OCI-LY1 (cell line): Measurements from ENCODE around the gene ULK4.

ENCODE experiments used
- H2AFZ ChIP-seq: fragments of 200-600 bp; sonication (generic), shearing (Covaris generic); 2 replicates; pipeline ENCODE4 v1.6.0; 2014; ENCODE audit warnings: antibody characterized with exemption, mild to moderate bottlenecking, low read length
- H3F3A ChIP-seq: fragments of 200-600 bp; sonication (generic), shearing (Covaris generic); 2 replicates; pipeline ENCODE4 v1.6.0; 2014; ENCODE audit warnings: mild to moderate bottlenecking, antibody characterized with exemption, low read length, moderate library complexity; ENCODE audit not compliant: insufficient read depth
- H3K27ac ChIP-seq: fragments of 200-600 bp; sonication (generic); 2 replicates; pipeline ENCODE4 v1.5.1; 2014; ENCODE audit warnings: low read length, mixed run types, mild to moderate bottlenecking, low read depth; ENCODE audit not compliant: poor library complexity, severe bottlenecking
- H3K27me3 ChIP-seq: fragments of 200-600 bp; sonication (generic); 2 replicates; pipeline ENCODE4 v1.6.0; 2014; ENCODE audit warnings: antibody characterized with exemption, mild to moderate bottlenecking, low read length, moderate library complexity; ENCODE audit not compliant: insufficient read depth
- H3K36me3 ChIP-seq: fragments of 200-600 bp; sonication (generic); 2 replicates; pipeline ENCODE4 v1.6.1; 2014; ENCODE audit warnings: mild to moderate bottlenecking, antibody characterized with exemption, low read length, moderate library complexity, mixed read lengths; ENCODE audit not compliant: insufficient read depth
- H3K4me1 ChIP-seq: fragments of 200-600 bp; sonication (generic); 2 replicates; pipeline ENCODE4 v1.5.1; 2014; ENCODE audit warnings: mild to moderate bottlenecking, low read length, moderate library complexity; ENCODE audit not compliant: insufficient read depth, severe bottlenecking
- H3K4me2 ChIP-seq: fragments of 200-600 bp; sonication (generic), shearing (Covaris generic); 2 replicates; pipeline ENCODE4 v1.6.1; 2014; ENCODE audit warnings: low read length
- H3K4me3 ChIP-seq: fragments of 200-600 bp; sonication (generic); 2 replicates; pipeline ENCODE4 v1.5.1; 2014; ENCODE audit warnings: low read length, low read depth, mild to moderate bottlenecking, mixed read lengths; ENCODE audit not compliant: poor library complexity, severe bottlenecking
- H3K79me2 ChIP-seq: fragments of 200-600 bp; shearing (Covaris generic); 2 replicates; pipeline ENCODE4 v1.6.1; 2016; ENCODE audit warnings: mixed run types, low read length, mixed read lengths; ENCODE audit not compliant: insufficient read depth
- H3K9ac ChIP-seq: fragments of 200-600 bp; sonication (generic), shearing (Covaris generic); 2 replicates; pipeline ENCODE4 v1.6.1; 2014; ENCODE audit warnings: mild to moderate bottlenecking, low read length, mixed read lengths
- H3K9me2 ChIP-seq: fragments of 200-600 bp; sonication (generic), shearing (Covaris generic); 2 replicates; pipeline ENCODE4 v1.6.1; 2014; ENCODE audit warnings: low read depth, mild to moderate bottlenecking, low read length, mixed read lengths
- H3K9me3 ChIP-seq: fragments of 200-600 bp; shearing (Covaris generic); 2 replicates; pipeline ENCODE4 v1.6.1; 2014; ENCODE audit warnings: low read length, mixed read lengths
- H4K20me1 ChIP-seq: fragments of 200-600 bp; sonication (generic), shearing (Covaris generic); 2 replicates; pipeline ENCODE4 v1.6.0; 2016; ENCODE audit warnings: mild to moderate bottlenecking, low read length; ENCODE audit not compliant: insufficient read depth
- CTCF ChIP-seq: fragments of 200-600 bp; sonication (generic), shearing (Covaris generic); IDR thresholded peaks from 2 replicates; pipeline ENCODE4 v1.5.1; 2017; ENCODE audit warnings: mild to moderate bottlenecking, antibody characterized with exemption, low read length, moderate library complexity, mixed read lengths
- EZH2 ChIP-seq: fragments of 200-600 bp; sonication (generic), shearing (Covaris generic); IDR thresholded peaks from 2 replicates; pipeline ENCODE4 v1.8.0; 2017; ENCODE audit warnings: borderline replicate concordance, mixed run types, mild to moderate bottlenecking, antibody characterized with exemption, low read length, moderate library complexity, mixed read lengths

The ULK4 gene

DNA sequence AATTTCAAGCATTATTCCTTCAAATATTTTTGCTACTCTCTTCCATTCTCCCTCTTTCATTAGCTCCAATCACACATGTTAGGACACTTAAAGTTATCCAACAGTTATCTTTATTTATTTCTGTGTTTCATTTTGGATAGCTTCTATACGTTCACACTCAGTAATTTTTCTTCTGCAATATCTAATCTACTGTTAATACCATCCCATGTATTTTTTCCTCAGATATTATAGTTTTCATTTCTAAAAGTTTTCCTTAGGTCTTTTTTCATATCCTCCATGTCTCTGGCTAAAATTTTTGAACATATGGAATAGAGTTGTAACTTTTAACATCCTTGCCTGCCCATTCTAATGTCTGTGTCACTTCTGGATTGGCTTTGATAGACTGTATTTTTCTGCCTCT is 689.2 kb downstream of the ULK4 start:
- Histone ChIP-seq H3K9me2 (no peaks in the 10 kb centered on the region), H3K27me3 (no peaks in the 10 kb centered on the region), H3K4me2 (no peak overlapping the region), H3K79me2 (no peaks in the 10 kb centered on the region), H3F3A (no peaks in the 10 kb centered on the region), H3K36me3 (no peaks in the 10 kb centered on the region), H3K4me3 (no peak overlapping the region), H3K9me3 (no peaks in the 10 kb centered on the region), H4K20me1 (no peaks in the 10 kb centered on the region), H3K27ac (no peak overlapping the region), H2AFZ (no peak overlapping the region), H3K9ac (no peak overlapping the region), H3K4me1 (no peaks in the 10 kb centered on the region)
- no peak for TF ChIP-seq EZH2
- TF ChIP-seq CTCF, result no peak

GRCh38 chr3:41267975-41268640 is 693.8 kb downstream of the ULK4 start:
- no peak overlapping the region for H3K27ac ChIP-seq
- TF ChIP-seq CTCF, result no peak
- TF ChIP-seq EZH2, result no peak
- H3K27me3 ChIP-seq, result no peaks in the 10 kb centered on the region
- H3K4me2 ChIP-seq, result no peak overlapping the region
- H3K9me3 ChIP-seq, result no peaks in the 10 kb centered on the region
- H2AFZ ChIP-seq, result no peak overlapping the region
- H3K4me3 ChIP-seq, result no peak overlapping the region
- H3K36me3 ChIP-seq, result no peaks in the 10 kb centered on the region
- no peaks in the 10 kb centered on the region for H3F3A ChIP-seq
- H3K79me2 ChIP-seq, result no peaks in the 10 kb centered on the region
- H3K9me2 ChIP-seq, result no peaks in the 10 kb centered on the region
- H3K4me1 ChIP-seq, result no peaks in the 10 kb centered on the region
- H3K9ac ChIP-seq, result no peak overlapping the region
- no peaks in the 10 kb centered on the region for H4K20me1 ChIP-seq

- no peak overlapping the region for H2AFZ ChIP-seq
- H3K4me3 ChIP-seq, result no peak overlapping the region
- no peaks in the 10 kb centered on the region for H3K9me2 ChIP-seq
- TF ChIP-seq EZH2 (no peak), CTCF (no peak)
- H3K79me2 ChIP-seq, result no peaks in the 10 kb centered on the region
- H3K36me3 ChIP-seq, result no peaks in the 10 kb centered on the region
- H3K9ac ChIP-seq, result no peak overlapping the region
- no peaks in the 10 kb centered on the region for H3K4me1 ChIP-seq
- no peaks in the 10 kb centered on the region for H3K9me3 ChIP-seq
- H3F3A ChIP-seq, result no peaks in the 10 kb centered on the region
- H4K20me1 ChIP-seq, result no peaks in the 10 kb centered on the region
- no peak overlapping the region for H3K4me2 ChIP-seq
- no peaks in the 10 kb centered on the region for H3K27me3 ChIP-seq
- H3K27ac ChIP-seq, result no peak overlapping the region
Measured at GRCh38 chr3:41265823-41266273, 696.1 kb downstream of the ULK4 start.
